K562 (cell line): ENCODE measurements around the gene PRDM16. TPM values are rescaled to one million over a fixed set of nuclear protein-coding genes. Genes with fewer than 3 reads are reported as not detected.
A peak's percentile ranks its signal among the peaks of the same experiment; 100 is the strongest.

Experiments
- BRF2 ChIP-seq: IDR thresholded peaks from 3 replicates; pipeline ENCODE4 v1.6.1; 2011; ENCODE audit warnings: borderline replicate concordance, mild to moderate bottlenecking; ENCODE audit not compliant: insufficient read length, insufficient read depth
- FOXP1 ChIP-seq: sonication (generic); formaldehyde crosslinking; IDR thresholded peaks from 2 replicates; pipeline ENCODE4 v1.8.0; 2022; ENCODE audit warnings: mild to moderate bottlenecking, missing genetic modification reagents
- IFI16 ChIP-seq: fragments of 250-450 bp; sonication (Bioruptor Pico); IDR thresholded peaks from 2 replicates; pipeline ENCODE4 v2.1.2; 2022; ENCODE audit warnings: mild to moderate bottlenecking, inconsistent platforms
- KLF6 ChIP-seq: fragments of 250-450 bp; sonication (Bioruptor Pico); IDR thresholded peaks from 2 replicates; pipeline ENCODE4 v1.4.0; 2020; ENCODE audit warnings: mild to moderate bottlenecking, moderate library complexity, borderline replicate concordance
- MEF2A ChIP-seq: IDR thresholded peaks from 2 replicates; pipeline ENCODE4 v1.6.1; 2011; ENCODE audit warnings: low read depth, mild to moderate bottlenecking, low read length, moderate library complexity; ENCODE audit not compliant: control insufficient read depth
- NRF1 ChIP-seq, 2 experiments: fragments of 450-650 bp; IDR thresholded peaks in 1 of 2; conservative IDR thresholded peaks in 1 of 2; 2 replicates each; pipeline ENCODE4 v1.6.1; 2014; ENCODE audit warnings: mild to moderate bottlenecking in 2 of 2
- PCBP1 ChIP-seq: fragments of 200-400 bp; formaldehyde crosslinking; IDR thresholded peaks from 2 replicates; pipeline ENCODE4 v1.6.1; 2018; ENCODE audit warnings: mild to moderate bottlenecking, low read depth, low read length; ENCODE audit not compliant: poor library complexity, severe bottlenecking
- POLR2AphosphoS2 ChIP-seq: IDR thresholded peaks from 2 replicates; pipeline ENCODE4 v1.6.1; 2012; ENCODE audit warnings: low read length, improper control_type of control experiment
- POLR2H ChIP-seq: IDR thresholded peaks from 2 replicates; pipeline ENCODE4 v1.6.1; 2016; ENCODE audit warnings: missing genetic modification characterization, low read depth, mild to moderate bottlenecking, control low read depth, missing compliant biosample characterization, moderate library complexity
- PRMT5 ChIP-seq: sonication (generic); formaldehyde crosslinking; IDR thresholded peaks from 2 replicates; pipeline ENCODE4 v1.5.0; 2020; ENCODE audit warnings: missing genetic modification reagents
- PYGO2 ChIP-seq: fragments of 450-650 bp; IDR thresholded peaks from 2 replicates; pipeline ENCODE4 v1.6.1; 2016; ENCODE audit warnings: mild to moderate bottlenecking, missing genetic modification characterization, moderate library complexity, missing compliant biosample characterization
- RBM15 ChIP-seq: fragments of 200-400 bp; formaldehyde crosslinking; IDR thresholded peaks from 2 replicates; pipeline ENCODE4 v1.6.1; 2018; ENCODE audit warnings: mild to moderate bottlenecking, low read length, moderate library complexity; ENCODE audit not compliant: insufficient read depth
- TAF15 ChIP-seq: fragments of 200-400 bp; formaldehyde crosslinking; IDR thresholded peaks from 2 replicates; pipeline ENCODE4 v1.6.1; 2017; ENCODE audit warnings: mild to moderate bottlenecking, low read depth, low read length, moderate library complexity
- TCF3 ChIP-seq: sonication (generic); formaldehyde crosslinking; IDR thresholded peaks from 2 replicates; pipeline ENCODE4 v1.4.0; 2020; ENCODE audit warnings: mild to moderate bottlenecking, missing genetic modification reagents
- TCF7 ChIP-seq: sonication (generic); IDR thresholded peaks from 2 replicates; pipeline ENCODE4 v1.6.1; 2016; ENCODE audit warnings: antibody characterized with exemption, borderline replicate concordance
- TCFL5 ChIP-seq: fragments of 250-450 bp; sonication (Bioruptor Pico); conservative IDR thresholded peaks from 2 replicates; pipeline ENCODE4 v1.6.1; 2021; ENCODE audit warnings: mild to moderate bottlenecking, moderate library complexity, matching md5 sums
- TEAD1 ChIP-seq, 2 experiments: fragments of 450-650 bp in 1 of 2; sonication (generic) in 1 of 2; formaldehyde crosslinking; IDR thresholded peaks; 2 replicates each; pipeline versions ENCODE4 v1.4.0 to v1.8.0; 2020 to 2022; ENCODE audit warnings: mild to moderate bottlenecking in 2 of 2, missing genetic modification reagents in 1 of 2
- TEAD2 ChIP-seq: fragments of 450-650 bp; IDR thresholded peaks from 2 replicates; pipeline ENCODE4 v1.6.1; 2016; ENCODE audit warnings: missing genetic modification characterization, control low read depth, missing compliant biosample characterization
- VEZF1 ChIP-seq: fragments of 200-800 bp; sonication (Bioruptor generic); IDR thresholded peaks from 2 replicates; pipeline ENCODE4 v1.6.1; 2017; ENCODE audit warnings: missing genetic modification characterization, missing compliant biosample characterization
- XRCC5 ChIP-seq: fragments of 200-400 bp; formaldehyde crosslinking; IDR thresholded peaks from 2 replicates; pipeline ENCODE4 v1.6.1; 2017; ENCODE audit warnings: low read depth, mild to moderate bottlenecking, low read length
- ZBTB5 ChIP-seq: fragments of 450-650 bp; IDR thresholded peaks from 2 replicates; pipeline ENCODE4 v1.6.1; 2017; ENCODE audit warnings: antibody characterized with exemption
- ZNF212 ChIP-seq: fragments of 450-650 bp; formaldehyde crosslinking; IDR thresholded peaks from 2 replicates; pipeline ENCODE4 v1.4.0; 2020; ENCODE audit warnings: mild to moderate bottlenecking
- polyA plus RNA-seq, 8 experiments: library from polyadenylated mRNA; depleted of rRNA in 4 of 8; stranded (reverse) in 5 of 8; unstranded in 3 of 8; fragments of >200 nt; fragmentation: Nextera tagmentation in 2 of 8; fragmentation: Illumina TruSeq in 1 of 8; extraction: Ambion mirVana in 2 of 8; extraction: Trizol in 1 of 8; gene quantifications; 2 replicates each; pipeline versions ENCODE4 v1.2.1 to v1.2.3, GENCODE V29; 2011 to 2014; ENCODE audit warnings: inconsistent platforms in 1 of 8, missing spikeins in 1 of 8
- total RNA-seq, 7 experiments: library from RNA; depleted of rRNA in 6 of 7; stranded (reverse); fragments of >200 nt in 6 of 7; fragmentation: Illumina TruSeq in 2 of 7; extraction: Trizol in 2 of 7; gene quantifications; 2 replicates each; pipeline versions ENCODE4 v1.2.1 to v1.2.3, GENCODE V29; 2011 to 2021; ENCODE audit warnings: low replicate concordance in 1 of 7

PRDM16 gene
- total and polyA plus RNA-seq, 9 of the 15 experiments (the other 6 are each of a cell fraction or from before 2014, with no cell fraction given), result 0.10 to 0.27 TPM; not detected in 7

GRCh38 chr1:3170561-3171453 lies 101.8 kb downstream of the PRDM16 start (continued):
- peak; percentile 41; the same call in 1 of the 2 replicates for TF ChIP-seq VEZF1 (CRISPR knock-in tag)
- no peak for TF ChIP-seq IFI16 (CRISPR knock-in tag)
- TF ChIP-seq TEAD2 (tag), result no peak
- TF ChIP-seq POLR2H, result no peak
- TF ChIP-seq RBM15, result no peak
- TF ChIP-seq ZBTB5, result no peak
- TF ChIP-seq PYGO2 (tag), result no peak
- peak; percentile 48 to 49; a peak in 3 of 4 replicates for TF ChIP-seq NRF1 (conservative IDR thresholded peaks at IDR 0.05 in 1 of 2, IDR thresholded peaks at IDR 0.05 in 1 of 2)
- TF ChIP-seq TAF15, result no peak
- no peak for TF ChIP-seq PRMT5 (CRISPR knock-in tag)
- no peak for TF ChIP-seq ZNF212 (CRISPR knock-in tag)
- no peak for TF ChIP-seq POLR2AphosphoS2
- TF ChIP-seq TCF7, result no peak
- TF ChIP-seq FOXP1 (CRISPR knock-in tag), result 0 out of 2 replicates have a peak, but pooled peaks have one; percentile 42
- no peak for TF ChIP-seq BRF2
- no peak for TF ChIP-seq TCFL5
- TF ChIP-seq PCBP1, result peak; percentile 61
- 0 out of 4 replicates have a peak, but pooled peaks of 1 of the 2 experiments have one; percentile 28 for TF ChIP-seq TEAD1 (CRISPR knock-in tag; IDR thresholded peaks at IDR 0.05)
- 0 out of 2 replicates have a peak, but pooled peaks have one; percentile 13 for TF ChIP-seq TCF3 (CRISPR knock-in tag)
- TF ChIP-seq KLF6 (CRISPR knock-in tag), result no peak
- no peak for TF ChIP-seq XRCC5
- peak; percentile 75 for TF ChIP-seq MEF2A
